Prostate gland (tissue), 2 donors: ENCODE results near the gene HBA1. TPM values are rescaled to one million over a fixed set of nuclear protein-coding genes. Genes with fewer than 3 reads are reported as not detected.
"Not testable (repeated sequence)": the region's sequence is repeated elsewhere in the genome, so short reads cannot be mapped to it uniquely, and the experiment has no call there.

Experiments
- DNase-seq: peaks from one replicate; pipeline ENCODE4 v3.0.0-alpha.2; 2019; ENCODE audit warnings: low spot score
- H3K27ac ChIP-seq, 2 donors: fragments of 200-600 bp; sonication (generic); 2 replicates each; pipeline ENCODE4 v1.5.1; 2017 to 2019
- H3K27me3 ChIP-seq: fragments of 200-600 bp; sonication (generic); replicated peaks from 2 replicates; pipeline ENCODE4 v1.5.1; 2019; ENCODE audit not compliant: insufficient read depth
- H3K36me3 ChIP-seq, 2 donors: fragments of 200-600 bp; sonication (generic); 1 replicate in 1 of 2; 2 replicates in 1 of 2; pipeline versions ENCODE4 v1.5.1 to v1.8.1; 2017 to 2019
- H3K4me1 ChIP-seq: fragments of 200-600 bp; sonication (generic); replicated peaks from 2 replicates; pipeline ENCODE4 v1.5.1; 2019
- H3K4me3 ChIP-seq, 2 donors: fragments of 200-600 bp; sonication (generic); 2 replicates each; pipeline ENCODE4 v1.5.1; 2017 to 2019
- H3K9me3 ChIP-seq: fragments of 200-600 bp; sonication (generic); 2 replicates; pipeline ENCODE4 v1.5.1; 2017
- CTCF ChIP-seq, 4 experiments: fragments of 200-600 bp in 2 of 4; fragments of 450-650 bp in 2 of 4; sonication (generic) in 2 of 4; IDR thresholded peaks; 1 replicate in 3 of 4; 2 replicates in 1 of 4; pipeline ENCODE4 v1.5.1; 2016 to 2019; ENCODE audit warnings: antibody characterized with exemption in 4 of 4, mild to moderate bottlenecking in 2 of 4, moderate library complexity in 2 of 4
- POLR2A ChIP-seq: fragments of 450-650 bp; IDR thresholded peaks from one replicate; pipeline ENCODE4 v1.6.1; 2016; ENCODE audit warnings: antibody characterized with exemption, mild to moderate bottlenecking
- POLR2AphosphoS5 ChIP-seq: sonication (generic); formaldehyde crosslinking; IDR thresholded peaks from one replicate; pipeline ENCODE4 v1.6.1; 2017; ENCODE audit warnings: antibody characterized with exemption
- WGBS: methylation state at CpG from one replicate; pipeline ENCODE4 v1.1.5; 2018; 5-methylcytosine and 5-hydroxymethylcytosine counted together
- intact Hi-C: fragments of 100-400 bp; cut with DNase I; formaldehyde crosslinking; loops from one replicate; pipeline ENCODE4 v1.14.2; 2022
- total RNA-seq, 2 donors: library from RNA; depleted of rRNA; stranded (reverse); fragments of >200 nt; gene quantifications; one replicate each; pipeline ENCODE4 v1.1.0, GENCODE V29; 2016

Gene HBA1
- total RNA-seq, 2 donors from 2014 or later, result 43.4 TPM; not detected in 1

GRCh38 chr16:162271-162991 lies 14.0 kb upstream of the HBA1 start:
- H3K36me3 ChIP-seq, result no peaks in the 10 kb centered on the region
- no peak for DNase-seq
- WGBS, result 90% methylated on average over 13 of the region's 13 CpGs
- H3K9me3 ChIP-seq, result no peaks in the 10 kb centered on the region
- TF ChIP-seq POLR2AphosphoS5 (no peak), POLR2A (no peak), CTCF (IDR thresholded peaks at IDR 0.05) (no peak)
- H3K27ac ChIP-seq, result no peak overlapping the region
- intact Hi-C loops, result no loop called here
- H3K27me3 ChIP-seq, result peaks cover 16% of the 10 kb centered on the region
- peaks cover 13% of the 10 kb centered on the region for H3K4me1 ChIP-seq
- H3K4me3 ChIP-seq, result no peak overlapping the region

- Histone ChIP-seq H3K27me3 (peaks cover 19% of the 10 kb centered on the region), H3K4me1 (peaks cover 13% of the 10 kb centered on the region)
- WGBS, result 88% methylated on average over 10 of the region's 10 CpGs
- H3K9me3 ChIP-seq, H3K4me3 ChIP-seq, H3K36me3 ChIP-seq, DNase-seq, H3K27ac ChIP-seq, intact Hi-C loops: not testable (repeated sequence)
Observed at GRCh38 chr16:163139-163538, 13.3 kb upstream of the HBA1 start.

GRCh38 chr16:163696-164095 lies 12.8 kb upstream of the HBA1 start:
- intact Hi-C loops, H3K4me3 ChIP-seq, H3K27ac ChIP-seq, H3K36me3 ChIP-seq, H3K9me3 ChIP-seq, DNase-seq: not testable (repeated sequence)
- peaks cover 13% of the 10 kb centered on the region for H3K4me1 ChIP-seq
- WGBS, result 9% methylated on average over 2 of the region's 3 CpGs
- H3K27me3 ChIP-seq, result peaks cover 25% of the 10 kb centered on the region

- peaks cover 13% of the 10 kb centered on the region for H3K4me1 ChIP-seq
- H3K9me3 ChIP-seq, intact Hi-C loops, H3K4me3 ChIP-seq, DNase-seq, H3K36me3 ChIP-seq, H3K27ac ChIP-seq: not testable (repeated sequence)
- no CpG with 5 or more reads among the region's 80 CpGs for WGBS
- H3K27me3 ChIP-seq, result peaks cover 26% of the 10 kb centered on the region
Observed at GRCh38 chr16:164134-164823, 12.2 kb upstream of the HBA1 start.

- no peak overlapping the region for H3K4me3 ChIP-seq
- peaks cover 13% of the 10 kb centered on the region for H3K4me1 ChIP-seq
- 3% methylated on average over 26 of the region's 77 CpGs for WGBS
- peaks cover 26% of the 10 kb centered on the region for H3K27me3 ChIP-seq
- intact Hi-C loops, result no loop called here
- no peak for DNase-seq
- TF ChIP-seq POLR2AphosphoS5 (no peak), POLR2A (no peak), CTCF (IDR thresholded peaks at IDR 0.05) (no peak)
- no peaks in the 10 kb centered on the region for H3K36me3 ChIP-seq
- H3K27ac ChIP-seq, result no peak overlapping the region
- no peaks in the 10 kb centered on the region for H3K9me3 ChIP-seq
Observed at GRCh38 chr16:164827-165538, 11.5 kb upstream of the HBA1 start.

GRCh38 chr16:165539-166374 lies 10.7 kb upstream of the HBA1 start, which contains the start of gene HBM:
Gene HBM (plus strand): TSS chr16:165978. CDS start chr16:165998, 20 bp downstream.
- H3K27me3 ChIP-seq, result peaks cover 26% of the 10 kb centered on the region
- intact Hi-C loops, result no loop called here

More at GRCh38 chr16:165539-166374, 10.7 kb upstream of the HBA1 start, which contains the start of gene HBM:
- Histone ChIP-seq H3K4me1 (peaks cover 13% of the 10 kb centered on the region), H3K27ac (no peak within 1 kb of the TSS), H3K9me3 (no peaks in the 10 kb centered on the region), H3K36me3 (no peaks in the 10 kb centered on the region), H3K4me3 (no peak within 1 kb of the TSS)
- 1% methylated on average over 59 of the region's 75 CpGs for WGBS
- no peak for TF ChIP-seq POLR2AphosphoS5
- TF ChIP-seq POLR2A, result no peak
- no peak for TF ChIP-seq CTCF (IDR thresholded peaks at IDR 0.05)
- no peak for DNase-seq
